IgD-negative memory B cell (primary cell): ENCODE measurements around the gene DIS3L2. TPM values are rescaled to one million over a fixed set of nuclear protein-coding genes. Genes with fewer than 3 reads are reported as not detected.
"Not testable (repeated sequence)": the region's sequence is repeated elsewhere in the genome, so short reads cannot be mapped to it uniquely, and the experiment has no call there.

Experiments used
- H3K27ac Mint-ChIP-seq, 3 donors: one replicate each; pipeline ENCODE4 v1.8.0; 2020 to 2022; ENCODE audit warnings: mild to moderate bottlenecking in 3 of 3, mixed read lengths in 3 of 3, moderate library complexity in 1 of 3
- H3K27me3 Mint-ChIP-seq: one replicate; pipeline ENCODE4 v1.8.0; 2021; ENCODE audit warnings: mixed read lengths
- H3K36me3 Mint-ChIP-seq: one replicate; pipeline ENCODE4 v1.8.0; 2020; ENCODE audit warnings: mild to moderate bottlenecking, mixed read lengths
- H3K4me1 Mint-ChIP-seq, 3 donors: one replicate each; pipeline ENCODE4 v1.8.0; 2020 to 2022; ENCODE audit warnings: mixed read lengths in 3 of 3, mild to moderate bottlenecking in 1 of 3
- H3K4me3 Mint-ChIP-seq, 4 donors: one replicate each; pipeline ENCODE4 v1.8.0; 2020 to 2022; ENCODE audit warnings: mild to moderate bottlenecking in 4 of 4, mixed read lengths in 4 of 4, moderate library complexity in 3 of 4
- H3K9me3 Mint-ChIP-seq, 3 donors: one replicate each; pipeline ENCODE4 v1.8.0; 2020 to 2021; ENCODE audit warnings: mixed read lengths in 3 of 3, mild to moderate bottlenecking in 1 of 3
- polyA plus RNA-seq: library from polyadenylated mRNA; unstranded; fragments of 300-500 nt; fragmentation: Illumina TruSeq; gene quantifications from one replicate; pipeline ENCODE4 v1.2.3, GENCODE V29; 2021

The DIS3L2 gene
- polyA plus RNA-seq, 1 donor from 2014 or later, result 21.7 TPM

DNA sequence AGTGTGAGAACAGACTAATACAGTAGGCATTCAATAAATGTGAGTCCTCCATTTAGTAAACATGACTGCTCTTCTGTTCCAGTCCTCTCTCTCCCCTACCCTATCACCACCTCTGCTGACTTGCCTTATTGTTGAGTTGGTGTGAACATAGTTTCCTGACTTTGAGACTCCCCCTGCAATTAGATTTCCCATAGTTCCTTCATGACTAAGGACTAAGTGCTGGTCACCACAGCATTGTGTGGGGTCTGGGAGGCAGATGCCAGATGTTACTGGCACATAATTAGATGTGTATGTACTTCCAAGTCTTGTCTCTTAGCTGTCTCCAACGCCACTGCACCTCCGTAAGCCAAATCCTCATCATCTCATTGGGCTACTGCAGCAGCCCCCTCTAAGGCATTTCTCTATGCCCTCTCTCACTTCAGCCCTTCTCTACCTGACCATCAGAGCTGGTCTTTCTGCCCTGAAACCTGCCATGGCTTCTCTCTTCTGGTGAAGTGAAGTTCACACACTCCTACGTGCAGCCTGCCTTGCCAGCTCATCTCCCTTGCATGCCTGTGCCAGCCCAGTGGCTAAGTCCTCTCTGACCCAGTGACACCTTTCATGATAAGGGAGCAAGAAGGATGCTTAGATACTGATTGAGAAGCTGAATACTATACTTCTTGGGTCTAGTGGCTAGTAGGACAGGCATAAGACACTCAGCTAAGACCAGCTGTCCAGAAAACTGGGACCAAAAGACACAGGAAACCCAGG is 335.4 kb downstream of the DIS3L2 start:
- no peak overlapping the region for H3K4me3 Mint-ChIP-seq

DNA sequence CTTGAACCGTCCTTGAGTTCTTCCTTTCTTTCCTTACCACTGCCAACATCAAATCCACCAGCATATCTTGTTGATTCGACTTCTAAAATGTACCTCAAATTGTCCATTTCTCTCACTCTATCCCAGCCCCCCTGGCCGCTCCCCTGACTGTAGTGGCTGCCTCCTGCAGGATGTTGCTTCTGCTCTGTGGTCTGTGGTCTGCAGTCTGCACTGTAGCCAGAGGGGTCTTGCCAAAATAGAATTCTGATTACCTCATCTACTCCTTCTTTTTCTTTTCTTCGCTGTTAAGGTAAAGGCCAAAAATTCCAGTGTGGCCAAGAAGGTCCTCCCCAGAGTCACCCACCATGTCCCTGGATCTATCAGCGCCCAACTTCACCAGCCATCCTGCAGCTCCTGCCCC is 337.6 kb downstream of the DIS3L2 start:
- Mint-ChIP-seq H3K9me3 (no peaks in the 10 kb centered on the region), H3K36me3 (peaks cover 21% of the 10 kb centered on the region), H3K27ac (peak overlapping the region in 1 of 3 donors; percentile 27), H3K27me3 (no peaks in the 10 kb centered on the region), H3K4me1 (no peaks in the 10 kb centered on the region), H3K4me3 (no peak overlapping the region)

More for the DNA sequence above, 335.4 kb downstream of the DIS3L2 start:
- H3K9me3 Mint-ChIP-seq, result no peaks in the 10 kb centered on the region
- H3K27me3 Mint-ChIP-seq, result no peaks in the 10 kb centered on the region
- no peaks in the 10 kb centered on the region for H3K4me1 Mint-ChIP-seq
- peaks cover 14% of the 10 kb centered on the region for H3K36me3 Mint-ChIP-seq
- no peak overlapping the region for H3K27ac Mint-ChIP-seq

DNA sequence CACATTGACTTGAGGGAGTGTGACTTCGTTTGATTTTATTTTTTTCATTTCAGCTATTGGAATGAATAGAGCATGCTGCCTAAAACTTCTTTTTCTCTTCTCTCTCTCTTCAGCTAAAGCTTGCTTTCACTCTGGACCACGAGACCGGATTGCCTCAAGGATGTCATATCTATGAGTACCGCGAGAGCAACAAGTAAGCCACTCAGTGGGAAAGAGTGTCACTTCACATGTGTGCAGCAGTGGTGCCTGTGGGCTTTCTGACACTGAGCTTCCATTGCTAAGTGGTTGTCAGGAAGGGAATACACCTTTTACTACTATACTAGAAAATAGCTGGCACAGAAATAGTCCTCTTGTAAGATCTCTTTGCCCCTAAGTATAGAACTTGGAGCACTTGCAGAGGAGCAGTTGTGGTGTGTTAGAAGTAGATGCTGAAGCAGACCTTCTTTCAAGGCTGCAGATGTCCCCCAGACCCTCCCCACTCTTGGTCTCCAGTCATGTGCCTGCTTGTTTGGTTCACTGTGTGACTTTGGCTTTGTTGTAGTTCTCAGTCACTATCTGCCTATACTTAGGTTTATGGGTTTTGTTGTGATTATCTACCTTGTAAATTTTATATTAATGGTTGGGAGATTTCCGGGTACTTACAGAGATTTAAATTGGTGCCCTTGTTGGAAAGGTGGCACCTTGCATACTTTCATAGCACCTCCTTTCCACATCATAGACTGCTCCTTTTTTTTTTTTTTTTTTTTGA is 338.6 kb downstream of the DIS3L2 start:
- no peak overlapping the region for H3K27ac Mint-ChIP-seq
- H3K4me1 Mint-ChIP-seq, result no peaks in the 10 kb centered on the region
- H3K4me3 Mint-ChIP-seq, result no peak overlapping the region
- H3K9me3 Mint-ChIP-seq, result no peaks in the 10 kb centered on the region
- H3K27me3 Mint-ChIP-seq, result no peaks in the 10 kb centered on the region
- peaks cover 22% of the 10 kb centered on the region for H3K36me3 Mint-ChIP-seq

DNA sequence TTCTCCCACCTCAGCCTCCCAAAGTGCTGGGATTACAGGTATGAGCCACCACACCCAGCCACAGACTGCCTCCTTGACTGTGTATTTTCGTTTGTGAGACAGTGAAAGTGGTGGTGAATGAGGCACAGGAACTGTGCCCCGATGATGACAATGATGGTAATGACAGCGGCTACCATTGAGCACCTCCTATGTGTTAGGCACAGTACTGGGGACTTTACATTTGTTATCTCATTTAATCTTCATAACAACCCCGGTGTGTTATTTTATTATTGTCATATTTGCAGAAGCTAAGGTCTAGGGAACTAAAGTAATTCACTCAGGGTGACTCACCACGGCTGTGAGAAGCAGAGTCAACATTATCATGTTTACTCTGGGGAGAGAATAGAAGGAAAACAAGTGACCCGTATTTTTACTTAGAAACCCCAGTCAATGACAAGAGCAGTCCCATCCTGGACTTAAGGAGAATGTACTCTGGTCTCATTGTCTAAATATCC is 339.4 kb downstream of the DIS3L2 start:
- H3K9me3 Mint-ChIP-seq, result no peaks in the 10 kb centered on the region
- no peak overlapping the region for H3K4me3 Mint-ChIP-seq
- peaks cover 22% of the 10 kb centered on the region for H3K36me3 Mint-ChIP-seq
- no peaks in the 10 kb centered on the region for H3K4me1 Mint-ChIP-seq
- H3K27ac Mint-ChIP-seq, result peak overlapping the region in 1 of 3 donors; percentile 11
- no peaks in the 10 kb centered on the region for H3K27me3 Mint-ChIP-seq

DNA sequence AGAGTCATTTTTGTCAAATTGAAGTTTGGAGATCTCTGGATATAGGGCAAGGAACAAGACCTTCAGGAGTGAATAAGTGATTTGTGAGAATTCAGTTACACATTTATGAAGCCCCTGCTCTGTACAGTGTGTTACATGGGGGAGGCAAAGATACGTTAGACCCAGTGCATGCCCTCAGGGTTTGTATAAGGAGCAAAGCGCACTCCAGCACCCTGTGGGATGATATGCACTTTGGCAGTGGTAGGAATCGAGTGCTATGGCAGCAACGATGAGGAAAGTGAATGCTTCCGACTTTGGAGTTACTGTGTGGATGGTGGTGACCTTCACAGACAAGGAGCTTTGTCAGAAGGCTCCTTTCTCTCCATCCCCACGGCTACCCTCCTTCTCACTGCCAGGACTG is 342.7 kb downstream of the DIS3L2 start:
- Mint-ChIP-seq H3K36me3 (peaks cover 28% of the 10 kb centered on the region), H3K27ac (no peak overlapping the region), H3K27me3 (no peaks in the 10 kb centered on the region), H3K9me3 (no peaks in the 10 kb centered on the region), H3K4me3 (no peak overlapping the region), H3K4me1 (no peaks in the 10 kb centered on the region)

DNA sequence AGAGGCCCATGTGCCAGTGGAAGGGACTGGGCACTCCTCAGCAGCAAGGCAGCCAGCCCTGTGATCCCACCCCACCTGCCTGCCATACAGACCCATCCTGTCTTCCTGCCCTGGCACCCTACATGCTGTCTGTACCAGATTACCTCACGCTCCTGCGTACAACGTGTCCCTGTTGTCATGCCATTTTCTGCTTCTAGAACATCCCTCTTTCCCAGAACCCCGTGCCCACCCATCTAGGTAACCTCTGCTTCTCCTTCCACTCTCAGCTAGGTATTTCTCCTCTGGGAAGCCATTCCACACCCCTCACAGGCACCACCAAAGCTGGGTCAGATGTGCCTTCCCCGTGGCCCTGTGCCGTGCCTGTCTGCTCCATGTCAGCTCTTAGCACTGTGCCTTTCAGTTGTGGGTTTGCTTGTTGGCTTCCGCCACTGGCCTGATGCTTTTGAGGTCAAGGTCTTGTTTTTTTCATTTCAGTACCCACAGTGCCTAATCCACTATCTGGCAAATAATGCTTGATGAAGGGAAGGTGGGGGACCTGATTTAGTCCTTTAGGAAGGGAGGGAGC is 345.3 kb downstream of the DIS3L2 start:
- no peaks in the 10 kb centered on the region for H3K4me1 Mint-ChIP-seq
- H3K27me3 Mint-ChIP-seq, result no peaks in the 10 kb centered on the region
- H3K27ac Mint-ChIP-seq, result peak overlapping the region in 1 of 3 donors; percentile 11
- H3K36me3 Mint-ChIP-seq, result peaks cover 26% of the 10 kb centered on the region
- H3K4me3 Mint-ChIP-seq, result no peak overlapping the region
- peaks cover 2 to 4% (median 3%) of the 10 kb centered on the region in 3 donors for H3K9me3 Mint-ChIP-seq

DNA sequence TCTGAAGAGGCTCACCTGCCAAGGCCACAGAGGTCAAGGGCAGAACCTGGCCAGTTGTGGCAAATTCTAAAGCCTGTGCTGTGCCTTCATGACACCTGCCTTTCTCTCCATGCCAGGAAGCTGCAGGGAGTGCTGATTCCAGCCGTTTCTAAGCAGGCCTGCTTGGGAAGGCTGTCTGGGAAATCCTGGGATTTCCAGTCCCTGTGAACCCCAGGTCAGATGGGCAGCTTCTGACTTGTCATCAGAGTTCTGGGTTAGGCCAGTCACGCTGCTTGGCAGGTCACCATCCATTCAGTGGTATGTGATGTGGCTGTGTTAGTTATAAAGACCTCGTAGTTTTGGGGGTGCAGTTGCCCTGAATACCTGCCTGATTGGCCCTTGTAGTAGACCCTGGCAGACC is 346.3 kb downstream of the DIS3L2 start:
- Mint-ChIP-seq H3K36me3 (peaks cover 28% of the 10 kb centered on the region), H3K27ac (no peak overlapping the region), H3K9me3 (peaks cover 2 to 14% (median 4%) of the 10 kb centered on the region in 3 donors), H3K4me1 (no peaks in the 10 kb centered on the region), H3K4me3 (no peak overlapping the region), H3K27me3 (no peaks in the 10 kb centered on the region)

DNA sequence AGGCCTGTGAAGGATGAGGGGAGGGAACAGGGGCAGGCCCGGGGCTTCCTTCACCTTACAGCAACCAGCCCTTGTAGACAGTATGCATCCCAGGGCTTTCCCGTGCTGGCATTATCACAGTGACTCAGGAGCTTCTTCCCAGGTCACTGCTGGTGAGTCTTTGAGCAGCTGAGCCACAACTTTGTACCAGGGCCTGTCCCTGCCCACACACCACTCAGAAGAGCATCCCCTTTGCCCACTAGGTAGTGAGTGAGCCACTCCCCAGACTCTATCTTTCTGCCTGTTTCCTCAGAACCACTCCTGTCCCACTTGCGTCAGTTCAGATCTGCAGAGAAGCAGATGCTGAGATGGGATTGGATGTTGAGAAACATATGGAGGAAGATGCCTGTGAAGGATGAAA is 347.5 kb downstream of the DIS3L2 start:
- Mint-ChIP-seq H3K27ac (no peak overlapping the region), H3K27me3 (no peaks in the 10 kb centered on the region), H3K9me3 (peaks cover 2 to 22% (median 8%) of the 10 kb centered on the region in 3 donors), H3K4me1 (peaks cover 0 to 2% (median 0%) of the 10 kb centered on the region in 3 donors), H3K4me3 (peak overlapping the region in 1 of 4 donors; percentile 50), H3K36me3 (peaks cover 25% of the 10 kb centered on the region)

DNA sequence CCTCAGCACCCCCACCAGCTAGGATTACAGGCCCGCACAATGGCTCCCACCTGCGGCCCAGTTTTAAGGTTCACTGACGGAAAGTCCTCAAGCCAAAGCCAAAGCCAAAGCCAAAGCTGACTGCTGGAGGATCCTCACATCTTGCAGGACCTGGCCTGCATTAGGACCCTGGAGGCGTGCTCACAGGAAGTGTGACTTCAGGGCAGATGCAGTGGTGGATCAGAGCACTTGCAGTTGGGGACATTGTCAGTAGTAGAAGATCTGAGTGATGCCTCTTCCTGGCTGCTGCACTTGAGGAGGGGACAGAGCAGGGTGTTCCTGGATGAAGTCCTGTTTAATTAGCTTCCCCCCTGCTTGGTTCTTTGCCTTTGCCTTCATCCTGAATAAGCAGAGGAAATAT is 348.1 kb downstream of the DIS3L2 start:
- Mint-ChIP-seq H3K27ac (no peak overlapping the region), H3K27me3 (no peaks in the 10 kb centered on the region), H3K4me1 (peaks cover 2 to 7% (median 3%) of the 10 kb centered on the region in 3 donors), H3K36me3 (peaks cover 20% of the 10 kb centered on the region), H3K4me3 (no peak overlapping the region), H3K9me3 (peaks cover 2 to 22% (median 8%) of the 10 kb centered on the region in 3 donors)

DNA sequence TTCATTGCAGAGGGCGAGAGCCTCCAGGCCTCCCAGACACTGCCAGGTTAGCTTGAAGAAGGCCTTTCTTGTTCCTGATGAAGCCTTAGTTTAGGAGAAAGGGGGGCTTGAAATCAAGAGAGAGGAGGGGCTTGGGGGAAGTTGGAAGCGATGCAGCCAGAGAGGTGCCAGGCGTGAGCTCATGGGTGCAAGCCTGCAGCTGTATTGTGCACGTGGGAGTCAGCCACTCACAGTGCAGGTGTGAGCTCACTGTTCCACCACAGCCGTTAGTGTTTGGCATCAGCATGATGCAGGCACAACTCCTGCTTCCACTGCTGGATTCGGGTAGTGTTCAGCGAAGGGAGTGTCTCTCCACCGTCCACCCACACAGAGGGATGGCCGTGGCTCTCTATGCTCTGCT is 348.6 kb downstream of the DIS3L2 start:
- Mint-ChIP-seq H3K27ac (no peak overlapping the region), H3K4me1 (peaks cover 5 to 12% (median 7%) of the 10 kb centered on the region in 3 donors), H3K27me3 (no peaks in the 10 kb centered on the region), H3K9me3 (peaks cover 2 to 22% (median 8%) of the 10 kb centered on the region in 3 donors), H3K4me3 (peak overlapping the region in 1 of 4 donors; percentile 3), H3K36me3 (peaks cover 20% of the 10 kb centered on the region)

DNA sequence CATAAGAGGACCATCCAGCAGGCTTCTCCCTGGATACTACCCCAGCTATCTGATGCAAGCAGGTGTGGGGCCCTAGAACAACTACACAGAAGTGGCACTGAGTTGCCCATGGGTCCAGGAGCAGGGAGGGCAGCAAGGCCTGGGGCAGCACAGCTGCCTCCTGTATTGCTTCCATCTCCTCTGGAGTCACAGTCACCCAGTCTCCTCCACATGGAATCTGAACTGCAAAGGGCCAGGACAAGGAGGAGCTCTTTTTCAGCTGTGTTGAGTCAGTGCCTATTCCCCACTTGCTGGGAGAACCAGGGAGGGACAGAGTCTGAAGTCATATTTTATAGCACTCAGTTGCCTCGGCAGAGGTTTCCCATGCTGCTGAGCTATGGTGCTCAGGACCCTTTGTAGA is 349.2 kb downstream of the DIS3L2 start:
- Mint-ChIP-seq H3K27ac (peak overlapping the region in 1 of 3 donors; percentile 7), H3K9me3 (peaks cover 2 to 22% (median 8%) of the 10 kb centered on the region in 3 donors), H3K36me3 (peaks cover 20% of the 10 kb centered on the region), H3K4me1 (peaks cover 10 to 18% (median 12%) of the 10 kb centered on the region in 3 donors), H3K27me3 (no peaks in the 10 kb centered on the region), H3K4me3 (no peak overlapping the region)

DNA sequence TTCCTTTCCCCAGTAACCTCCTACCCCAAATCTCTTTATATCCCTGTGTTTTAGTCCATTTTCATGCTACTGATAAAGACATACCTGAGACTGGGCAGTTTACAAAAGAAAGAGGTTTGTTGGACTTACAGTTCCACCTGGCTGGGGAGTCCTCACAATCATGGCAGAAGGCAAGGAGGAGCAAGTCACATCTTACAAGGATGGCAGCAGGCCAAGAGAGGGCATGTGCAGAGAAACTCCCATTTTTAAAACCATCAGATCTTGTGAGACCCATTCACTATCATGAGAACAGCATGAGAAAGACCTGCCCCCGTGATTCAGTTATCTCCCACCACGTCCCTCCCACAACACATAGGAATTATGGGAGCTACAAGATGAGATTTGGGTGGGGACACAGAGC is 352.1 kb downstream of the DIS3L2 start:
- Mint-ChIP-seq H3K9me3 (peaks cover 2 to 22% (median 8%) of the 10 kb centered on the region in 3 donors), H3K4me1 (peaks cover 12 to 22% (median 21%) of the 10 kb centered on the region in 3 donors), H3K4me3 (peak overlapping the region in 1 of 4 donors; percentile 32), H3K36me3 (peaks cover 14% of the 10 kb centered on the region)
- H3K27ac Mint-ChIP-seq, H3K27me3 Mint-ChIP-seq: not testable (repeated sequence)

DNA sequence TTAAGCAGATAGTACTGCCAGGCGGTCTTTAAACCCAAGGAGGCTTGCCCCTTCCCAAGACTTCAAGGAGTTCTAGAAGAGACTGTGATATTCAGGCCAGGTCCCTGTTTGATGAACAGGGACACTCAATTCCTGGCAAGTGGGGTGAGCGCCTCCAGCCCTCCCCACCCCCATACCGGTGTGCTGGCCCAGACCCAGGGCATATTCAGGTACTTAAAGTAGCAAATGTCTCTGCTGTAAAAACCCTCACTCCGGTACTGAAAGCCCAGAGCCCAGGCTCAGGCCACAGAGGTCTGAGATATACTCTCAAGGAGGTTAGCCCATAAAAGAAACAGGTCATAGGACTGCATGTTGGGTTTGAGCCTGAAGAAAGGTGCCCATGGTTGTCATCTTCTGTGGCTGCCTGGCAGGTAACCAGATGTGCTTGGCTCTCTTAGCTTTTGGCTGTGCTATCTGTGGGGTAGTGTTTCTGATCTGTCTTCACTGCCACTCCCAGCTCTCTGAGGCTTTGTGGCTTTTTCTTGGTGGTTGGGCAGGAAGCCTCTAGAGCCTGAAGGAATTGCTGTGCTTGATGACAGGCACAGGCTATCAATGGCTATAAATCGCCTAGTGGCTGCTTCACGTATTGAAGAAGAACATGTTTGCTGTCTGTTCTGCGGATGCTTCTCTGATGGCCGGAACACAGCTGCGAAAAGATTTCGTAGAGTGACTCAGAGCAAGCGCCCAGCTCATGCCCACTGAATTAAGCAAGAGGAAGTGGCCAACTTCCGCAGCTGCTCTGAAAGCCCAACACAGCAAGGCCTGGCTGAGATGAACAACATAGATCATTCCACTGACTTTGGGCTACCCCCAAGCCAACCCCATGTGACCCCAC is 353.8 kb downstream of the DIS3L2 start:
- Mint-ChIP-seq H3K4me3 (peak overlapping the region in 2 of 4 donors; percentile 75 to 81), H3K4me1 (peaks cover 12 to 22% (median 21%) of the 10 kb centered on the region in 3 donors), H3K27me3 (no peaks in the 10 kb centered on the region), H3K9me3 (peaks cover 2 to 22% (median 8%) of the 10 kb centered on the region in 3 donors), H3K36me3 (peaks cover 13% of the 10 kb centered on the region), H3K27ac (peak overlapping the region in 2 of 3 donors; percentile 20 to 91)

DNA sequence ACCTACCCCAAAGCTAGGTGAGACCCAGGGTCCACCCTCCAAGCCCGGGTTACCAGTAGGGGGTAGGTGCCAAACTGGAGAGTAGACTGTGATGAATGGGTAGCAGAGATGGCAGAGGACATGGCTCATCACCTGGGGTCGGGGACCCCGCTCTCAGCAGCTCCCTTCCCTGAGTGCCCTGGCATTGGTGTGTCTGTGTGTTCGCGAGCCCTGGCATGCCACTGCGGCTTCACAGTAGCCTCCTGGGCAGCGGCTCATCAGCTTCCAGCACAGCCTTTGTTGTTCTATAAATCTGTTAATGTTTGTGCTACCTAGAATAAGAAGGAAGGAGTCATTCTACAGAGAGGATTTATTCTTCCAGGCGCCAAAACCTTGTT is 354.4 kb downstream of the DIS3L2 start:
- Mint-ChIP-seq H3K4me1 (peaks cover 12 to 22% (median 21%) of the 10 kb centered on the region in 3 donors), H3K9me3 (peaks cover 2 to 22% (median 8%) of the 10 kb centered on the region in 3 donors), H3K27me3 (no peaks in the 10 kb centered on the region), H3K4me3 (peak overlapping the region in 2 of 4 donors; percentile 75 to 81), H3K36me3 (peaks cover 7% of the 10 kb centered on the region), H3K27ac (peak overlapping the region in 1 of 3 donors; percentile 18)
